Measurements from ENCODE around the gene HIGD2B.
"Not testable (repeated sequence)": the region's sequence is repeated elsewhere in the genome, so short reads cannot be mapped to it uniquely, and the experiment has no call there.

HIGD2B gene, protein sequence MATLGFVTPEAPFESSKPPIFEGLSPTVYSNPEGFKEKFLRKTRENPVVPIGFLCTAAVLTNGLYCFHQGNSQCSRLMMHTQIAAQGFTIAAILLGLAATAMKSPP

DNA sequence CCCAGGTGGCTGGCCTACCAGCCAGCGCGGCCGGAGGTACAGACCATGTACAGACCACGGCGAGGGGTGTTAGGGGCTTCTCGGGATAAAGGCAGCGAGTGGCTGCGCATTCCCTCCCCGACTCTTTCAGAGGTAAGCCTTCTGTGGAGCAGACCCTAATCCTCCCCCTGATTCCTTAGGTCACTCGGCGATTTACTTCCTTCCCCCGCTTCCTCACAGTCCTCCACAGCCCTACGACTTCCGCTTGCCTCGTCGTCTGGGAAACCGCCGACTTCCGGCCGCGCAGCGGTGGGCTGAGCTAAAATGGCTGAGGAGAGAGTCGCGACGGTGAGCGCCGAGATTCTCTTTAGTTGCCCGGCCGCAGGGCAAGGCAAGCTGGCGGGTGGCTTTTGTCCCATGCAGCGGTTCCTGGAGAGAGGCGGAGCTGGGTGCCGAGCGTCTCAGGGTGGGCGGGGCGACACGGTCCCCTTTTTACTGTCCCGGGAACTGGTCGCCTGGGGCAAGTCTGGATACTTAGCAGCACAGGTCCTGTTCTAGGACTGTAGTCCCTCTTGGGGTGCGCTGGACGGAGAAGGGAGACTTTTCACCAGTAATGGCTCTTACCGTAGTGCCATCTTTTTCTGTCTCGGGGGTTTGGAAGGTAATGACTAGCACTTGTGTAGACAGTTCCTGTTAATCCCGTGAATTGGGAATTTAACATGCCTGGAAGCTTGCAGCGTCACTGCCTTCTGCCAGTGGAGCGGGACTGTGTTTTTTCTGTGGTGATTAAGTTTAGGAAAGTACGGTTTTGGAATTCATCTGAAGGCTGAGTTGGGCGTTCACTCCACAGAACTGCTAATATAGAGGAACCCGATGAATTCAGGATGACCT, at the start of gene HIGD2B, which contains the start of gene BBS4:
Gene HIGD2B (minus strand): TSS at position 258 of the 870 bp plus-strand sequence. CDS start 9,808 bp downstream, outside the sequence.
Gene BBS4 (plus strand): TSS at position 283 of the 870 bp plus-strand sequence. CDS start 21 bp downstream, at position 304.
- DNase-seq (ENCODE audit: low read depth) = peak; percentile 71

DNA sequence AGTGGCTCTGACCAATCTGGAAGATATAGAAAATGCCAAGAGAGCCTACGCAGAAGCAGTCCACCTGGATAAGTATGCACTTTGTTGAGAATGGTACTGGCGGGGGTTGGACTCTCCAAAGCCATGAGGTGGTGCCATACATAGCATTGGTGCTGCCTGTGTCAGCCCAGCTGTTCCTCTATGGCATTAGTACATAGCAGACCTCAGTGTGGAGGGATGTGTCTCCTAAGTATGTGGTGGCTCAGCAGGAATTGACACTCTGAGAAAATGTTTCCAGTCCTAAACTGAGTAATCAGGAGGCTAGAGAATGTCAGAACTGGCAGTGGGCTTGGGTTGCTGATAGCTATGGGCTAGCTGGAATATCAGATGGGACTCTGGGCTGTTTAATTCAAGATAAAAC, 49.1 kb upstream of the HIGD2B start:
- no peak for DNase-seq (ENCODE audit: low read depth)

DNA sequence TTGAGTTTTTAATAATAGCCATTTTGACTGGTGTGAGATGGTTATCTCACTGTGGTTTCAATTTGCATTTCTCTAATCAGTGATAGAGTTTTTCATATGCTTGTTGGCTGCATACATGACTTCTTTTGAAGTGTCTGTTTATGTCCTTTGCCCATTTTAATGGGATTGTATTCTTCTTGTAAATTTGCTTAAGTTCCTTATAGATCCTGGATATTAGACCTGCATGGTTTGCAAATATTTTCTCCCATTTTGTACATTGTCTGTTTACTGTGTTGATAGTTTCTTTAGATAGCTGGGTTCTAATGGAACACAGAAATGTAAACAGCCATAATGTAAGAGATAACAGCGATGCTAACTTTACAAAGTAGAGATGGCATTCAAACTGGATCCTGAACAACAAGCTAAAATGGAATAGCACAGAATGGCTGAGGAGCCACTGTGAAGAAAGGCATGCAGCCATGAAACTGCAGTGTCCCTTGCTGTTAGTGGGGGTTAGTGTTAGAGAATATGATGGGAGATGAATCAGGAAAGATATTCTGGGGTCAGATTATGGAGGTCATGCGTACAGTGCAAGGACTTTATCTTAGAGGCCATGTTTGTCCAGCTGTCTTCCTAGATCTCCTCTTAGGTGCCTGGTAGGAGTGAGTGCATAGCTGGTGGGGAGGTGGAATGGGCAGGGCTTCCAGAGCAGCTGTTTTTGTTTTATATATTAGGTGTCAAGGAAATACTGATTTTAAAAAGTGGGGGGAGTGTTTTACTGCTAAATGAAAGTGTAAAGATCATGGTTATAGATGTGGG, 48.2 kb upstream of the HIGD2B start:
- DNase-seq (ENCODE audit: low read depth) = no peak

DNA sequence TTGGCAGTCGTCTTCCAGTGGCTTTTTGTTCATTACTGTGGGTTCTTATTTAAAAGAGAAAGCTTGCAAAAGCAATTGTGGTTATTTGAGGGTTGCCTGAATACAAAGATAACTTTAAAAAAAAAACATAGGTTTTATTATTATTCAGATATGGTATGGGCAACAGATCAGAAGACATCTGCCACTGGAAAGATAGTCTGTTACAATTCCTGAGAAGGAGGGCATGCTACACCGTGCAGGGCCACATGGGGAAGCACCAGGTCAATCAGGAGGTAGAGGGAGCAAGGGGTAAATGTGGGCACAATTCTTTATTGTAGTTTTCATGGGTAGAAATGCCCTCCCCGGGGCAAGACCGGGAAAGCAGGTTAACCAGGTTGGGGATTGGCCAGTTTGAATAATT, 46.5 kb upstream of the HIGD2B start:
- no peak for DNase-seq (ENCODE audit: low read depth)

DNA sequence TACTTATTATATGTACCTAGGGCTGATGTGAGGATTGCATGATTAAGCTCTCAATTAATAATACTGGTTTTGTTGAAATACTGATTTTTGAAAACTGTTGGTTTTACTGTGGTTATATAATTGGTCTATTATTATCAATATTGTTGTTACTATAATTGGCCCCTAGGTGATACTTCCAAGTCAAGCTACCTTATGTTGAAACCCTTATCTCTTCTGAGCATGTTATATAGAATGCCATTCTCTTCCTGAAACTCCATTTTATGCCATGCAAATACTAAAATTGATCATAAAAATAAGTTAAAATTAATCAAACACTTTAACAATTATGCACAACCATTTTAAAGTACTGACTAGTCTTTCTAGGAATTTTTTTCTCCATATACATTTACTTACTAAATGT, 46.1 kb upstream of the HIGD2B start:
- no peak for DNase-seq (ENCODE audit: low read depth)

DNA sequence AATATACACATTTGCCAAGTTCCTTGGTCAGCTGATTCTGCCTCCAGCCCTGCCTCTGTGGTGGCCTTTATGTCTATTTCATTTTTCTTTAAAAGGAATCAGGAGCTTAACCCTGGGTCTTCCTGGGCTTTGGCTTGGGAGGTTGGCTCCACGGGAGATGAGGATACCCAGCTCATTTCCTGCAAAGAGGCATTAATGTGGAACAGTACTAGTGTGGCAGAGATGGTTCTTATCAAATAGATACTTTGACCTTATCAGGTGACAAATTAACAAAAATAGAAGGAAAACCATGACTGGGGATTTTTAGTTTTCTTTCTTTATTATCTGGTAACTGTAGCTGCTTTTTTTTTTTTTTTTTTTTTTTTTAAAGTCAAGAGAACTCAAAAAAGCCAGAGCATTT, 42.8 kb upstream of the HIGD2B start:
- no peak for DNase-seq (ENCODE audit: low read depth)

DNA sequence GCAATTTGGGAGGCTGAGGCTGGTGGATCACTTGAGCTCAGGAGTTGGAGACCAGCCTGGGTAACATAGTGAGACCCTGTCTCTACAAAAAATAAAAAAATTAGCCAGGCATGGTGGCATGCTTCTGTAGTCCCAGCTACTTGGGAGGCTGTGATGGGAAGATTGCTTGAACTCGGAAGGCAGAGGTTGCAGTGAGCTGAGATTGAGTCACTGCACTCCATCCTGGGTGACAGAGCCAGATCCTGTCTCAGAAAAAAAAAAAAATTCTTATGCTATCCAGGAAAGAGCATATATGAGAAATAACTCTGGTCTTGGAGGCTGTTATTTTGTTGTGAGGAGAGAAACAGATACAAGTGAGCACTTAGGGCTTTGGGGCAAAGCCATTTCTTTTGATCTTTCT, 42.3 kb upstream of the HIGD2B start:
- DNase-seq (ENCODE audit: low read depth) = not testable (repeated sequence)

DNA sequence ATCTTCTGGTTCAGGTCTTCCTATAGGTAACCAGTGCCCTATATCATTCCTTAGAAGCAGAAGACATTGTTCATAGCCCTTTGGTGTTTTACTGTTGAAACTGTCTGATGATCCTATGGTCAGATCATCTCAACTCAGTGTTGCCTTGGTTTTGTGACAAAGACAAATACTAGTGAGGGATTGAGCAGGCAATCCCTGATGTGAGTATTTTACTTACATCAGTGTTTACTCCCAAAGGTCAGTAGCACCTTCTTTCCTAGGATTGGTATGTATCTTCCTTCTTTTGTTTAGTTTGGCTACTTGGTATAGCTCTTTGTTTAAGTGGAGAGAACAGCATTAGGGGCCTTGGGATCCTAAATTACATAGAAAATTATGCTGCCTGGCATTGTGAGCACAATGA, 41.2 kb upstream of the HIGD2B start:
- no peak for DNase-seq (ENCODE audit: low read depth)

DNA sequence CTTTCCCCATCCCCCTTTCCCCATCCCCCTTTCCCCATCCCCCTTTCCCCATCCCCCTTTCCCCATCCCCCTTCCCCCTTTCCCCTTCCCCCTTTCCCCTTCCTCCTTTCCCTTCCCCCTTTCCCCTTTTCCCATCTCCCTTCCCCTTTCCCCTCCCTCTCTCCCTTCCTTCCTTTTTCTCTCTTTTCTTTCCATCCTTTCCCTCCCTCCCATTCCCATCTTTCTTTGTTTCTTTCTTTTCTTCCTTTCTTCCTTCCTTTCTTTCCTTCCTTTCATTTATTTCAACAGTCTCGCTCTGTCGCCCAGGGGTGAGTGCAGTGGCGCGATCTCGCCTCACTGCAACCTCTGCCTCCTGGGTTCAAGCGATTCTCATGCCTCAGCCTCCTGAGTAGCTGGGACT, 39.9 kb upstream of the HIGD2B start:
- DNase-seq (ENCODE audit: low read depth) = not testable (repeated sequence)

DNA sequence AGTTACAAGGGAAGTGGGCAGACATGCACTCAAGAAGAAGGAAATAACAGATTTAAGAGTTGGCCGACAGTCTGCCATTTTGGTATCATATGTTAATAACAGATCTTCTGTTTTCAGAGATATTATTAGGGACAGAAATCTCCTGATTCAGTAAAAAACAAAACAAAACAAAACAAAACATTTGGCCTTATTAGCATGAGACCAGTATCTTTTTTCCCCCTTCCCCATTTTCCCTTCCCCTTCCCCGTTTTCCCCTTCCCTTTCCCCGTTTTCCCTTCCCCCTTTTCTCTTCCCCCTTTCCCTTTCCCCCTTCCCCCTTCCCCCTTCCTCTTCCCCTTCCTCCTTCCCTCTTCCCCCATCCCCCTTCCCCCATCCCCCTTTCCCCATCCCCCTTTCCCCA, 39.5 kb upstream of the HIGD2B start:
- no peak for DNase-seq (ENCODE audit: low read depth)

DNA sequence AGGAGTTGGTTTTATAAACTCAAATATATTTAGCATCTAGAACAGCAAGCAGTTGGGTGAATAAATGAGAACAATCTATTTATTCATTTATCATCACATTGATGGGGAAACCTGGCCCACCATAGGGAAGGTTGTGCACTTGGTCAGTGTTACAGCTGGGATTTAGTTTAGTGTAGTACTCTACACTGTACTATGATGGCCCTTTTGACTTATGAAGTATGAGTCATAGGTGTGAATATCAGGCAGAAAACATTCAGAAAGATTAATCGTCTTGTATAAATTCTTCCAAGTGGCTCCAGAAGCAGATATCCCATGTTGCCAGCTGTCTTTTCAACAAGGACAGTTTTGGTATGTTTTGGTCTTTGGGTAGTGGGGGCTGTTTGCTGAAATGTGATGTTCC, 38.0 kb upstream of the HIGD2B start:
- no peak for DNase-seq (ENCODE audit: low read depth)

DNA sequence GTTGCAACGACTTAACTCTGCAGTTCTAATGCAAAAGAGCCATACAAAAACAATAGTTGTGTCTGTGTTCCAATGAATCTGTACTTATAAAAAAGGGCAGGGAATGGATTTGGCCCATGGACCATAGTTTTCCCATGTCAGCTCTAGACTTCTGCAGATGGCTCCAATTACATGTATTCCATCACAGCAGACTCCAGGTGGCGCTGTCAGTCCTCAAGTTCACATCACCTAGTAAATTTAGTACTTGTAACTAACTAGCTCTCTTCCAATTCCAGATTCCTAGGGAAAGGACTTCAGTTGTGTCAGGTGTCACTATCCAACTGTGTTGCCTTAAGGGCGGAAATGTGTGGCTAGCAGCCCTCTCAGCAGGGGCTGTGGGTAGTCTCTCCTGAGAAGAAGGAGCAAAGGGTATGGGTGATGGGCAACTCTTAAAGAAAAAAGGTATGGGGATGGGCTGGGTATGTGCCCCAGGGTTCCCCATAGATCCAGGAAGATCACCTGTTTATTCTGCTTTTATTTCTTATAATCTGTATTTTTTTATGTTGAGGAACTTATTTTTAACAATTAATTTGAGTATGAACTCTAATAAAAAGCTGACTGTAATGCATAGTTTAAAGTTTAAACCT, 36.2 kb upstream of the HIGD2B start:
- DNase-seq (ENCODE audit: low read depth) = peak; percentile 39

DNA sequence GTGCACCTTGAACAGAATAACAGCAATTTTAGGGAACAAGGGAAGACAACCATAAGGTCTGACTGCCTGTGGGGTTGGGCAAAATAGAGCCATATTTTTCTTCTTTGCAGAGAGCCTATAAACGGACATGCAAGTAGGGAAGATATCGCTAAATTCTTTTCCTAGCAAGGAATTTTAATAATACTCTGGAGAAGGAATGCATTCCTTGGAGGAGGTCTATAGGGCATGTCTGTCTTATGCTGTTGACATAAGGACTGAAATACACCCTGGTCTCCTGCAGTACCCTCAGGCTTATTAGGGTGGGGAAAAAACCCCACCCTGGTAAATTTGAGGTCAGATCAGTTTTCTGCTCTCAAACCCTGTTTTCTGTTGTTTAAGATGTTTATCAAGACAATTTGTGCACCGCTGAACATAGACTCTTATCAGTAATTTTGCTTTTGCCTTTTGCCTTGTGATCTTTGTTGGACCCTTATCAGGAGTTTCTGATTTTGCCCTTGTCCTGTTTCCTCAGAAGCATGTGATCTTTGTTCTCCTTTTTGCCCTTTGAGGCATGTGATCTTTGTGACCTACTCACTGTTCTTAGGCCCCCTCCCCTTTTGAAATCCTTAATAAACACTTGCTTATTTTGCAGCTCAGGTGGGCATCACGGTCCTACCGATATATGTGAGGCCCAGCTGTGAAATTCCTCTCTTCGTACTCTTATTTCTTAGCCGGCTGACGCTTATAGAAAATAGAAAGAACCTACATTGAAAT, 22.7 kb upstream of the HIGD2B start:
- DNase-seq (ENCODE audit: low read depth) = not testable (repeated sequence)

DNA sequence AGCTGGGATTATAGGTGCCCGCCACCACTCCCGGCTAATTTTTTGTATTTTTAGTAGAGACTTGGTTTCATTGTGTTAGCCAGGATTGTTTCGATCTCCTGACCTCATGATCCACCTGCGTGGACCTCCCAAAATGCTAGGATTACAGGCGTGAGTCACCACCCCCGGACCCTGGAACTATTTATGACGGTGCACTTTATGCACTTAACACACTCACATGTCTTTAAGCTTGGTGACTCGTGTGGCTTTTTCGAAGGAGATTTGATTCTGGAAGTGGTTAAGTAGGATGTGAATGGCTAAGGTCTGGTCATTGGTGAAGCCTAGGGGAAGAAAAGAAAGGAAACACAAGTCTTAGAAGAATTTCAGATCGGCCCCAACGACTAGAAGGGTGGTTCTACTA, 20.3 kb upstream of the HIGD2B start:
- no peak for DNase-seq (ENCODE audit: low read depth)

DNA sequence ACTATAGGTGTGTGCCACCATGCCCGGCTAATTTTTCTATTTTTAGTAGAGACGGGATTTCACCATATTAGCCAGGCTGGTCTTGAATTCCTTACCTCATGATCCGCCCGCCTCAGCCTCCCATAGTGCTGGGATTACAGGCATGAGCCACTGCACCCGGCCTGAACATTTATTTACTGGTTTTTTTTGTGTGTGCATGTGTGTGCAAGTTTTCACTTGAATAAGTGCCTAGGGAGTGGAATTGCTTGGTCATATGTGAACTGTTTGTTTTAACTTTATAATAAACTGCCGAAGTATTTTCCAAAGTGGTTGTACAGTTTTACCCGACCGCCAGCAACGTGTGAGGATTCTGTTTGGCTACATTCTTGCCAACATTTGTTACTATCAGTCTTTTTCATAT, 14.1 kb upstream of the HIGD2B start:
- DNase-seq (ENCODE audit: low read depth) = no peak

DNA sequence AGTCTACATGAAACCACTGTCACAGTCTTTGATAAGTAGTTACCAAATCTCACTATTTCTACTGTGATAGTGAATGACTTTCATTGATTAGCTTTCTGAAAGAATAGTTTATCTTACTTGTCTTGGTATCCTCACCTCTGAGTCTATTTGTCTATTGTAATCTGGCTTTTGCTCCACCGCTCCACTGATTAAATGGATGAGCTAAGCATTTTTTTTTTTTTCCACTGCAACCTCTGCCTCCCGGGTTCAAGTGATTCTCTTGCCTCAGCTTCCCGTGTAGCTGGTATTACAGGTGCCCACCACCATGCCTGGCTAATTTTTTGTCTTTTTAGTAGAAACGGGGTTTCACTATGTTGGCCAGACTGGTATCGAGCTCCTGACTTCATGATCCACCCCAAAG, 13.0 kb upstream of the HIGD2B start:
- no peak for DNase-seq (ENCODE audit: low read depth)

DNA sequence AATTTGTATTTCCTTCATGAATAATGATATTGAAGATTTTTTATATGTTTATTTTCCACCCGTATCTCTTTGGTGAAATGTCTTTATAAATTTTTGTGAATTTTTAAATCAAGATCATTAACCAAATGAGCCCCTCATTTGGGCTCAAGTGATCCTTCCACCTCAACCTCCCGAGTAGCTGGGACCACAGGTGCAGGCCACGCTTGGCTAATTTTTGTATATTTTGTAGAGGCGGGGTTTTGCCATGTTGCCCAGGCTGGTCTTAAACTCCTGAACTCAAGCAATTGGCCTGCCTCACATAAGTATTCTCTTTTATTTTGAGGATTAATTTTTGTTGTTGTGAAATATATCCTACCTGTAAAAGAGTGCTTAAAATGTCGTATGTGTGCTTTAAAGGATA, 5.0 kb upstream of the HIGD2B start:
- DNase-seq (ENCODE audit: low read depth) = no peak

DNA sequence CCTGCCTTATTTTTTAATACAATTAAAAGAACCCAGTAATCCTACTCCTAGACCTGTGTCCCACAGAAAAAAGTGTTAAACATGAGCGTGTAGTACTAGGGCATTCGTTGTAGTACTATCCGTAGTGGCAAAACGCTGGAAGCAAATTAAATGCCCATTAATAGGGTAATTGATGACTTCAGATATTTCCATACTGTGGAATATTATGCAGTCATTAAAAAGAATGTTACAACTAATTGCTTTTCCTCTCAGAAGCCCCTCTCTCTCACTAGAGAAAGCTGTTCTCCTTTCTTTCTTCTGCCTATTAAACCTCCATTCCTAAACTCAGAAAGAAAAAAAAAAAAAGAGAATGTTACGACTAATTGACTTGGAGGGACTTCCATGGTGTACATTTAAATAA, 2.7 kb upstream of the HIGD2B start:
- DNase-seq (ENCODE audit: low read depth) = no peak

DNA sequence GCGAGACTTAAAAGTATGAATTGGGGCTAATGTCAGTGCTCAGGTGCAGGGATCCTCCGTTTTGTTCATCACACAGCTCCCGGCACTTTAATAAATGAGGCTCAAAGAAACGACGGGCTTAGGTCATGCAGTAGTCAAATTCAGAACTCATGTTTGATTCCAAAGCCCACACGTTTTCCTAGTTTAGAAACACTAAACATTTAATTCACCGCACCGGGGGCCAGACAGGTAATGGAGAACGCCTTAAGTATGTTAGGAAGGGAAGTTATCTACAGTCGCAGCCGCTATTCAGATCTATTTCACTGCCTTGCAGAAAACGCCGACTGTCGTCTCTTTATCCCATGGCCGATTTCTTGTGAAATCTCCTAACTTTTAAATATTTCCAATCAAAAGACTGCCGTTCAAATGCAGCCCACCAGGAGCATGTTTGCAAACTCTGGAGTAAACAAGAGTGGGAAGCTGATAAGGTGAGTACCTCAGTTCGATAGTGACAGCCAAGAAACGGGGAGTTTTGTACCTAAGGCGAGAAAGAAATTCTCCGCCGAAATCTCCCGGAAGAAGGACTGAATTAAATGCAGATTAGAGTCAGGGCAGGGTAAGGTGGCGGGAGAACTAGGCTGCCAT, 569 bp downstream of the HIGD2B start:
- DNase-seq (ENCODE audit: low read depth) = no peak

DNA sequence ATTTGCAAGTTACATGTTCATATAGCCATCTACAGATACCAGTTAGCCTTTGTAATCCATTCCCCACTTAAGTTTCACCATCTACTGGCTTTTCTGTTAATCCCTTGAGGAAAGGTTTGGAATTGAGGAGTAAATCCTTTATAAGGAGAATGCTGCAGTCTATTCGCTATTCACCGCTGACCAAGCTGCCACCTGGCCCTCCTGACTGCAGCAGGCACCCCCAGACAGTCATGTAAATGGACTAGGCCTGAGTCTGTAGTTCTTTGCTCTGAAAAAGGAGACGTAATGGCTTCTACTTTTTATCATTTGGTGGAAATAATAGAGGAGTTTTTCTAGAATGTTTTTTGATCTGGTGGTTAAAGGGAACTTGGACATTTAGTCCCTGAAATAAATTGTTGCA, 3.2 kb downstream of the HIGD2B start:
- DNase-seq (ENCODE audit: low read depth) = no peak

DNA sequence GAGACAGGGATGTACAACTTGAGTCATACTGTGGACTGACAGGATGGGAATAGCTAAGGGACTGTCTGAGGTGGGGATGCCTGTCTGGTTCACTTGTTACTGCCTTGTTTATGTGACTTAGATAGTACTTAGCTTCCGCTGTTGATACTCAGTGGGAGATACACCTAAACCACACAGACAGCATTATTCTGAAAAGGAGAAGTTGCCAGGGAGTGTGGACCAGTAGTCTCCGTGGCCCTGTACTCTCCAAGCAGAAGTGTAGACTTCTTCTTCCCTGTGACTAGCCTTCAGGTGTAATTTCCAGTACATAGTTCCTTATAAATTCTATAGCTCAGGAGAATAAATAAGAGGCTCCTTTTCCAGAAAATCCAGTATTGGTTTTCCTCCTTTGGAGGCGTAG, 5.1 kb downstream of the HIGD2B start:
- no peak for DNase-seq (ENCODE audit: low read depth)

Data from GM04504 (cell line).